Measurements from ENCODE around the gene SELENOP.
"Not testable (repeated sequence)": the region's sequence is repeated elsewhere in the genome, so short reads cannot be mapped to it uniquely, and the experiment has no call there.

SELENOP gene

DNA sequence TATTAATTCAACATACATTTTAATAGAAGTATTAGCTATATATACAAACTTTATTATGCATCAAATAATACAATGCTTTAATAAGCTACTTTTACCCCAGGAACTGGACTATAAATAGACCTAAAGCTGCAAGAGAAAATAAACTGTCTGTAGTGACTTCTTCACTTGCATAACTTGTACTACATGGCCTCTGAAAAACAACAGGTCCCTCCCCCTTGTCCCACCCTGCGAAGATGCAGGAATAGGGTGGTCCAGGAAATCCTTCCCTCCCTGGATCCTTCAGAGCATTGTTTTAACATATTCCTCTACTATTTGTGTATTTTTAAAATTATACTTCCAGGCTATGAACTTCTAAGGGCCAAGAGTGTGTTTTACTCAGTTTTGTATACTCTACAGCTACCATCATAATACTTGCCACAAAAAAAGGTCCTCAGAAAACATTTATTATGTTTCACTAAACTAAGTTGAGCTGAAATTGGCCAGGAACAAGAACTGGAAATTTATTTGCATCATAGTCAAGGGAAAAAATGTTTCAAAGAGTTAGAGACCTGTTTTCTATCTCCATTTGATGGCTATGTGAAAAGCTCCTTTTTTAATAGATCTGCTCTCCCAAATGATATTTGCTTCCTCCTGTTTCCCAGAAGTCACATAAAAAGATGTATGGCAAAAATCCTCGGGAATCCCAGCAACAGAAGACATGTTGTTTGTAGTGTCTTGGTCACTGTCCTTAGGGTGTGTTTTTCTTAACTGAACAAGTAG lies 15.2 kb upstream of the SELENOP start:
- 91% methylated on average over 2 of the region's 2 CpGs for WGBS
- no peaks in the 10 kb centered on the region for H3K9me3 ChIP-seq (ENCODE audit: insufficient read depth, low read depth, low read length)
- H3K36me3 ChIP-seq (ENCODE audit: insufficient read depth, low read length), result no peaks in the 10 kb centered on the region
- no peaks in the 10 kb centered on the region for H3K27me3 ChIP-seq (ENCODE audit: insufficient read depth, low read length)
- no peak overlapping the region for H3K9ac ChIP-seq (ENCODE audit: low read depth, low read length)
- no peaks in the 10 kb centered on the region for H3K4me1 ChIP-seq (ENCODE audit: insufficient read depth, low read length)
- no peak overlapping the region for H3K27ac ChIP-seq (ENCODE audit: low read depth, low read length)
- no peak overlapping the region for H3K4me3 ChIP-seq (ENCODE audit: low read length)

DNA sequence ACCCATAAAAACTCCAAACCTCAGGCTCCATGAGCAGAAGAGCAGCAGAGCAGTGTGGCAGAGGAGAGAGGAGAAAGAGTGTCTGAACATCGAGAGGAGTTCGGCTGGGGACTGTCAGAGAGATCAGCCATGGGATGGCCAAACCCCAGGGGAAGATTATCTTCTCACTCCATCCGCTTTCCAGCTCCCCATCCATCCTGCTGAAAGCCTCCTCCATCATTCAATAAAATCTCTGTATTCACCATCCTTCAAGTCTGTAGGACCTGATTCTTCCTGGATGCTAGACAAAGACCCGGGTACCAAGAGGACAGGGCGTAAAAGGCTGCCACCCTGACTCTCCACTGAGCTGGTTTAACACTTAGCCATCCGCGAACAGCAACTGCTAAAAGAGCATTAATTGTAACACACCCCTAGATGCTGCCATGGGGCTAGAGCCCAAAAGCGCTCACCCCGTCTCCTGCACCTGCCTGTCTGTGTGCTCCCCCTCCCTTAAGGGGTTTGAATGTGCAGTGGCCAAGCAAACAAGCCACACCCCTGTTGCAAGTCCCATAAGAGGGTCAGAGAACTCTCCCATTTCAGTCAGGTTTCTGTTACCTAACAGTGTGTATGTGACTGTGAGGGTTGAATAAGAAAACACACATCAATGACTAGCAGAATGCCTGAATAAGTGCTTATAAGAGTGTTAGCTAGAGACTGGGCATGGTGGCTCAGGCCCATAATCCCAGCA lies 13.9 kb upstream of the SELENOP start:
- no peak overlapping the region for H3K9ac ChIP-seq (ENCODE audit: low read depth, low read length)
- WGBS, result 89% methylated on average over 9 of the region's 9 CpGs
- no peaks in the 10 kb centered on the region for H3K27me3 ChIP-seq (ENCODE audit: insufficient read depth, low read length)
- no peaks in the 10 kb centered on the region for H3K9me3 ChIP-seq (ENCODE audit: insufficient read depth, low read depth, low read length)
- H3K36me3 ChIP-seq (ENCODE audit: insufficient read depth, low read length), result no peaks in the 10 kb centered on the region
- no peak overlapping the region for H3K4me3 ChIP-seq (ENCODE audit: low read length)
- no peaks in the 10 kb centered on the region for H3K4me1 ChIP-seq (ENCODE audit: insufficient read depth, low read length)
- H3K27ac ChIP-seq (ENCODE audit: low read depth, low read length), result no peak overlapping the region

DNA sequence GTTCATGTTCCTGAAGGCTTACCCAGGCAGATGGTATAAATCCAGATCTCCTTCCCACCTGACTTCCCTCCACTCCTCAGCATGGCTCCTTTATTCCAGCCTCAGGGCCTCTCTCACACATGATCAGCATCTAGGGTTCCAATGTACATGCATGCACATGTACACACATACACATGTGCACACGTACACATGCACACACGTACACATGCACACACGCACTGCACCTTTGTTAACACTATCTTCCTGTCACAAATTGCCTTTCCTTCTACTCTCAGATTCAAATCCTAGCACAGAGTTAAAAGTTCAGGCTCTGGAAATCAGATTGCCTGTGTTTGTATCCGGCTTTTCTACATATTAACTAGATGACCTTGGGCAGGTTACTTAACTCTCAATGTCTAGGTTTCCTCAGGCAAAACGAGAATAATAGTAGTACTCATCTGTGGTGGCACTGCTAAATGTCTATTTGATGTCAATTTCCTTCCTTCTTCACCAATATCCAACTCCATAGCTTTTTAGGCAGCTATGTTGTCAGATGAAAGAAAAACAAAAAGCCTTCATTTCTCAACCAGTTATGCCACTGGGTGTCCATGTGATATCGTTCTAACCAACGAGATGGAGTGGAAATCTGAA lies 12.8 kb upstream of the SELENOP start:
- Histone ChIP-seq H3K27me3 (ENCODE audit: insufficient read depth, low read length) (no peaks in the 10 kb centered on the region), H3K9me3 (ENCODE audit: insufficient read depth, low read depth, low read length) (no peaks in the 10 kb centered on the region), H3K36me3 (ENCODE audit: insufficient read depth, low read length) (no peaks in the 10 kb centered on the region), H3K4me3 (ENCODE audit: low read length) (no peak overlapping the region), H3K9ac (ENCODE audit: low read depth, low read length) (no peak overlapping the region), H3K4me1 (ENCODE audit: insufficient read depth, low read length) (0 out of 2 replicates have a peak, but pooled peaks cover 5% of the 10 kb centered on the region), H3K27ac (ENCODE audit: low read depth, low read length) (no peak overlapping the region)
- WGBS, result 96% methylated on average over 7 of the region's 7 CpGs

DNA sequence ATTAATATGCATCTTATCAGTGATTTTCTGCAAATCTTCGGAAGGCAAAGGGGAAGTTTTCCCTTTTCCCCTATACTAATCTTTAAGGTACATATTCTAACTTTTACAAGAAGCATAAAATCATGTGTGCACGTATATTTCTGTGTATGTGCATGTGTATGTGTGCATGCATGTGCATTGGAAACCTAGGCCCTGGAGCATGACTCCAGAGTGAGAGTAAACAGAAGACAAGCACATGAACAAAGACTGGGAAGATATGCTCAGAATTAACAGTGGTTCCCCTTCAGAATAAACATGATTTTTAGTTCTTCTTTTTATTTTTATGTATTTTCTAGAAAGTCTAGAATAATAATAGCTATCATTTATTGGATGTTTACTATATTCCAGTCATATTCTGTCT lies 10.9 kb upstream of the SELENOP start:
- WGBS, result 89% methylated on average over 2 of the region's 2 CpGs
- H3K9me3 ChIP-seq (ENCODE audit: insufficient read depth, low read depth, low read length), result no peaks in the 10 kb centered on the region
- 0 out of 2 replicates have a peak, but pooled peaks cover 6% of the 10 kb centered on the region for H3K4me1 ChIP-seq (ENCODE audit: insufficient read depth, low read length)
- H3K9ac ChIP-seq (ENCODE audit: low read depth, low read length), result no peak overlapping the region
- no peaks in the 10 kb centered on the region for H3K27me3 ChIP-seq (ENCODE audit: insufficient read depth, low read length)
- H3K4me3 ChIP-seq (ENCODE audit: low read length), result no peak overlapping the region
- H3K27ac ChIP-seq (ENCODE audit: low read depth, low read length), result no peak overlapping the region
- no peaks in the 10 kb centered on the region for H3K36me3 ChIP-seq (ENCODE audit: insufficient read depth, low read length)

DNA sequence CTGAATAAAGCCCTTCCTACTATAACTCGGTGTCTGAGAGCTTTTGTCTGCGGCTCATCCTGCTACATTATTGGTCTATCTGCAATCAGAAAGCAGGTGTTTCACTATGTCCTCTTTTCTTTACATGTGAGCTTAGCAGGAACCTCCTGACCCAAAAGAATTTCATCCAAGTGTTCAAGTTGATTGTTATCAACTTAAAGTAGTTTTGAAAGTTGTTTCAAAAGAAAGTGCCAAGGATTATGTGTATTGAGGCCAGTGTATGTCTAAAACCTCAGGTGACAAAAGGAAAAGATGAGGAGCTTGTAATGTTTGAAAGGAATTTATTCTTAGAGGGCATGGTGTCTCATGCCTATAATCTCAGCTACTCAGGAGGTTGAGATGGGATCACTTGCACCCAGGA lies 8.1 kb upstream of the SELENOP start:
- no peak overlapping the region for H3K9ac ChIP-seq (ENCODE audit: low read depth, low read length)
- H3K27me3 ChIP-seq (ENCODE audit: insufficient read depth, low read length), result no peaks in the 10 kb centered on the region
- H3K27ac ChIP-seq (ENCODE audit: low read depth, low read length), result no peak overlapping the region
- WGBS, result 74% methylated on average over 2 of the region's 2 CpGs
- no peak overlapping the region for H3K4me3 ChIP-seq (ENCODE audit: low read length)
- H3K36me3 ChIP-seq (ENCODE audit: insufficient read depth, low read length), result no peaks in the 10 kb centered on the region
- H3K4me1 ChIP-seq (ENCODE audit: insufficient read depth, low read length), result 0 out of 2 replicates have a peak, but pooled peaks cover 13% of the 10 kb centered on the region
- H3K9me3 ChIP-seq (ENCODE audit: insufficient read depth, low read depth, low read length), result no peaks in the 10 kb centered on the region

DNA sequence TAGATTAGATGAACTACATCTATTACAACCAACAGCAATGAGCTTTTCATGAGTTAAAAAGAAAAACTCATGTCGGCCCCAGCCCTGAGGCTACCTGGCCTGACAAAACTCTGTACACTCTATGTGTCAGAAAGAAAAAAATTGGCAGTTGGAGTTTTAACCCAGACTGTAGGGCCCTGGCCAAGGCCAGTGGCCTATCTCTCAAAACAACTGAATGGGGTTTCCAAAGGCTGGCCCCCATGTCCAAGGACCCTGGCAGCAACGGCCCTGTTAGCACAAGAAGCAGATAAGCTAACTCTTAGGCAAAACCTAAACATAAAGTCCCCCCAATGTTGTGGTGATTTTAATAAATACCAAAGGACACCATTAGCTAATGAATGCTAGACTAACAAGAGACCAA lies 4.9 kb upstream of the SELENOP start:
- peaks cover 35% of the 10 kb centered on the region for H3K4me1 ChIP-seq (ENCODE audit: insufficient read depth, low read length)
- 100% methylated on average over 2 of the region's 2 CpGs for WGBS
- H3K9ac ChIP-seq (ENCODE audit: low read depth, low read length); H3K4me3 ChIP-seq (ENCODE audit: low read length); H3K9me3 ChIP-seq (ENCODE audit: insufficient read depth, low read depth, low read length); H3K27me3 ChIP-seq (ENCODE audit: insufficient read depth, low read length); H3K27ac ChIP-seq (ENCODE audit: low read depth, low read length); H3K36me3 ChIP-seq (ENCODE audit: insufficient read depth, low read length): not testable (repeated sequence)

DNA sequence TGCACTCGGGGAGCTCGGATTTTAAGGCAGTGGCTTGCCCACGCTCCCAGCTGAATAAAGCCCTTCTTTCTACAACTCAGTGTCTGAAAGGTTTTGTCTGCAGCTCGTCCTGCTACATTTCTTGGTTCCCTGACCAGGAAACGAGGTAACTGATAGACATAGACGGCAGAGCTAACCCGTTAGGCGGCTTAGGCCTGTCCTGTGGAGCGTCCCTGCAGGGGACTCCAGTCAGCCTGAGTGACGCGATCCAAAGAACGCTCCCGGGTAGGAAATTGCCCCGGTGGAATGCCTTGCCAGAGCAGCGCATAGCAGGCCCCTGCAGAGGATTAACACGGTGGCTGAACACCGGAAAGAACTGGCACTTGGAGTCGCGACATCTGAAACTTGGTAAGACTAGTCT lies 1.8 kb upstream of the SELENOP start:
- 24% methylated on average over 19 of the region's 19 CpGs for WGBS

DNA sequence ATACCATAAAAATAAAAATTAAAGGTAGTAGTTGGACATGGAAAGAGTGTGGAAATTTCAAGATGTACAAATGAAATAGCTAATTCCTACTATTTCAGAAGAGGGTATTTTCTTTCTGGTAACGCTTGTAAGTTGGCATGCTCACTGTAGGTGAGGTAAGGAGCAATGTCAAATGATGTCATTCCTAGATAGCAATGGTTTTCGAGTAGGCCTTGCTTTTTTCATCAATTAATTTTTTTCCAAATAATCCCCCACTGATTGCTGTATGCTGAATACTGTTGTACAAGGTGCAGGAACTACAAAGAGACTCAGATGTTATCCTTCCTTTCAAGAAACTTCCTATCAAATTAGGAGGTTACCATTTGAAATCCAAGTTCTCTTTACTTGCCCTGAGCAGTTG lies 928 bp upstream of the SELENOP start:
- WGBS, result 71% methylated on average over 2 of the region's 2 CpGs
- Histone ChIP-seq H3K27ac (ENCODE audit: low read depth, low read length) (peak overlapping the region; percentile 97; the same call in 1 of the 2 replicates), H3K4me3 (ENCODE audit: low read length) (0 out of 2 replicates have a peak overlapping the region, but pooled peaks have one; percentile 48)

More for the DNA sequence above, 1.8 kb upstream of the SELENOP start:
- Histone ChIP-seq H3K27me3 (ENCODE audit: insufficient read depth, low read length) (no peaks in the 10 kb centered on the region), H3K9ac (ENCODE audit: low read depth, low read length) (peak overlapping the region; percentile 51; the same call in 1 of the 2 replicates), H3K9me3 (ENCODE audit: insufficient read depth, low read depth, low read length) (no peaks in the 10 kb centered on the region), H3K36me3 (ENCODE audit: insufficient read depth, low read length) (no peaks in the 10 kb centered on the region), H3K4me3 (ENCODE audit: low read length) (no peak overlapping the region), H3K27ac (ENCODE audit: low read depth, low read length) (peak overlapping the region; percentile 77), H3K4me1 (ENCODE audit: insufficient read depth, low read length) (peaks cover 45% of the 10 kb centered on the region)

DNA sequence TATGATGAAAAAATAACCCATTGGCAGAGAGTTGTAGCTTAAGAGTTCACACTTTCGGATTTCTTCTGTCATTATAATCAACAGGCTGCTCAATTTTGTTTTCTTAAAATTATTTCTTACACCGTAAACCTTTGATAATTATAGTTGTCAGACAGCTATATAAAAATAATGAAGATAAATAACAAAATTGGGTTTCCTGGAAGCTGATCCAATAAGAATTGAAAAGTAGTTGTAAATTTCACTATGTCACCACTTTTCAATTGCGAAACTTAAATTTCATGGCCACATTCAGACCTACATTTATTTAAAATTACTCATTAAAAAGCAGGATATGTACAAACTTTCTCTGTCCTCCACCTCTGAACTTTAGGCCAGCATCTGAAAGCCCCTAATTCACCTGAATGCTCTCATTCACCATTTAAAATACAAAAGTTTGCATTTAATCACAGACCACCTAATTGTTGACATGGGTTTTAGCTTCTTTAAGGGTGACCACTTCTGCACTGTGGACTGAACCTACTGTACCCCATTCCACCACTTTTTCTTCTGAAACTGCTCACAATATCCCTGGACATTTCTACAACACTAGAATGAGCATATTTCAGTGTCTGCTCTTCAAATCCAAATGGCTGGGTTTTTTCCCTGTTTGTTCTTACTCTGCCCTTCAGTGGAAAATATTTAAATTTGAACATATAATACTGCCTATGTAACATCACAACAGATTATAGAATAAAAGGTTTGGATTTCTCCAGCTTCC lies 680 bp downstream of the SELENOP start:
- 100% methylated on average over 1 of the region's 3 CpGs for WGBS
- Histone ChIP-seq H3K4me1 (ENCODE audit: insufficient read depth, low read length) (peaks cover 42% of the 10 kb centered on the region), H3K9ac (ENCODE audit: low read depth, low read length) (peak overlapping the region; percentile 75), H3K36me3 (ENCODE audit: insufficient read depth, low read length) (peaks cover 16% of the 10 kb centered on the region), H3K9me3 (ENCODE audit: insufficient read depth, low read depth, low read length) (no peaks in the 10 kb centered on the region), H3K4me3 (ENCODE audit: low read length) (peak overlapping the region; percentile 48), H3K27me3 (ENCODE audit: insufficient read depth, low read length) (no peaks in the 10 kb centered on the region), H3K27ac (ENCODE audit: low read depth, low read length) (peak overlapping the region; percentile 97; the same call in 1 of the 2 replicates)

More for the DNA sequence above, 928 bp upstream of the SELENOP start:
- H3K27me3 ChIP-seq (ENCODE audit: insufficient read depth, low read length), result no peaks in the 10 kb centered on the region
- peaks cover 45% of the 10 kb centered on the region for H3K4me1 ChIP-seq (ENCODE audit: insufficient read depth, low read length)
- no peak overlapping the region for H3K9ac ChIP-seq (ENCODE audit: low read depth, low read length)
- H3K36me3 ChIP-seq (ENCODE audit: insufficient read depth, low read length), result peaks cover 4% of the 10 kb centered on the region; the same call in 1 of the 2 replicates
- H3K9me3 ChIP-seq (ENCODE audit: insufficient read depth, low read depth, low read length), result no peaks in the 10 kb centered on the region

DNA sequence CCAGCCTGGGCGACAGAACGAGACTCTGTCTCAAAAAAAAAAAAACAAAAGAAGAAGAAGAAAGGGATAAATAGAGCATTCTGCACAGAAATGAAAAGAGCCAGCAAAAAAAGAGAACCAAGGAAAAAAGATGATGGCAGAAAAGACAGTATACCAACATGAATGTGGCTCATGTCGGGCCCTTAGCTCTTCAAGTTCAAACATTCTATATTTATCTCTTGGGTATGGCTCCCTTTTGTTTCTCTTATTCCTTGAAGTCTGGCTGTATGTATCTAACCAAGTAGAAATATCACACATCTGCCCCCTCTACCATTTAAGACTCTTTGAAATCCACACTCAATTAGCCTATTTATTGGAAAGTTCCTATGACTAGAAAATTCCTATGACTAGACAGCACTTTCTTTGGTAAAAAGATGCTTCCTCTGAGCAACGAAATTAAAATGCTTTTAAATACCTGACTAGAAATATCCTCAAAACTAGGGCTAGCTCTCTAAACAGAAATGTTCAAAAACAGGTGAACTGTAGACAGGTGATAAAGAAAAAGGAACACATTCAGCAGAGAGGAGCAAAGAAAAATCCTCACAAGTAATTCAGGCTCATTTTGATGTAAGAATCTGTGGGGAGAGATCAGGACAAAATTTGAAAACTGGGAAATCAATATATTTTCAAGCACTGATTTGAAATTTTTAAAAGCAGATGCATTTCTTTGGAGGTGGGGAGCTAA lies 2.6 kb downstream of the SELENOP start:
- Histone ChIP-seq H3K27ac (ENCODE audit: low read depth, low read length) (no peak overlapping the region), H3K9me3 (ENCODE audit: insufficient read depth, low read depth, low read length) (no peaks in the 10 kb centered on the region), H3K9ac (ENCODE audit: low read depth, low read length) (no peak overlapping the region), H3K4me1 (ENCODE audit: insufficient read depth, low read length) (peaks cover 35% of the 10 kb centered on the region), H3K27me3 (ENCODE audit: insufficient read depth, low read length) (no peaks in the 10 kb centered on the region), H3K36me3 (ENCODE audit: insufficient read depth, low read length) (peaks cover 26% of the 10 kb centered on the region), H3K4me3 (ENCODE audit: low read length) (no peak overlapping the region)
- 98% methylated on average over 4 of the region's 4 CpGs for WGBS
